HG02759 (cell line): Measurements from ENCODE around the gene DNALI1.
A peak's percentile ranks its signal among the peaks of the same experiment; 100 is the strongest.
"Not testable (repeated sequence)": the region's sequence is repeated elsewhere in the genome, so short reads cannot be mapped to it uniquely, and the experiment has no call there.

Experiments used
- ATAC-seq: cut with Tn5 transposase; IDR thresholded peaks from one replicate; pipeline ENCODE4 v1.9.1; 2021; ENCODE audit warnings: mild to moderate bottlenecking, moderate library complexity; ENCODE audit not compliant: unreplicated experiment

Gene DNALI1

DNA sequence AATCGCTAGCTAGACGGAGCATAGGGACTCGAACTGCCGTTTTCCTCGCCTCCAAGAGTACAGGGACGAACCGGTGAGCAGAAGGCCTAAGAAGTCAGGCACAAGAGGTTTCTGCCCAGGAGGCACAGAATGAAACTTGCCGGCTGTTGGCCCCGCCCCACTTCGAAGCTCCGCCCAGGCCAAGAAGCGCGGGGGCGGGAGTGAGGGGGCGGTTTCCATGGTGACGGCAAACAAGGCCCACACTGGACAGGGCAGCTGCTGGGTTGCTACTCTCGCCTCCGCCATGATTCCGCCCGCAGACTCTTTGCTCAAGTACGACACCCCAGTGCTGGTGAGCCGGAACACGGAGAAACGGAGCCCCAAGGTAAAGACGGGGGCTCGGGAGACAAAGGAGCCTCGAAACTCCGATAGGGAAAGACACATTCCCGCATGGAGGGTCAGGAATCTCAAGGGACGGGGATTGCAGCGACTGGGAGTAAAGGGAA is at the start of gene DNALI1:
Gene DNALI1, plus strand, starts transcription at position 229 of the 485 bp plus-strand sequence. Its CDS starts 55 bp downstream, at position 284.
- no peak for ATAC-seq

DNA sequence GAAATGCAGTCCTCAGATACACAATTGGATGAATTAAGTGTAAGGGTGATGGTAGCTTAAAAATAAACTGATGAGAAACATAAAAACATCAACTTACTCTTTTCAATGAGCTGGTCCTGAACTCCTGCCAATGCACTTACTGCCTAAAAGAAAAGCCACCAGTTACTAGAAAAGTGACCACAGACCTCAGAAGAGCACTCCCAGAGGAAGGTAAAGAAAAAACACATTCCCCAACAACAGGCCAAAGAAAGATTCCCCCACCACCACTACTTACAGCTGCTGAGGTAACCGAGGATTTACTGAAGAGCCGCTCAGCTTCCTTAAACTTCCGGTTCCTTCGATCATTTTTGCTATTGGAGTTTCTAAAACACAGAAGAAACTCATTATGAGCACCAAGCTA is 47.6 kb upstream of the DNALI1 start:
- ATAC-seq = no peak

DNA sequence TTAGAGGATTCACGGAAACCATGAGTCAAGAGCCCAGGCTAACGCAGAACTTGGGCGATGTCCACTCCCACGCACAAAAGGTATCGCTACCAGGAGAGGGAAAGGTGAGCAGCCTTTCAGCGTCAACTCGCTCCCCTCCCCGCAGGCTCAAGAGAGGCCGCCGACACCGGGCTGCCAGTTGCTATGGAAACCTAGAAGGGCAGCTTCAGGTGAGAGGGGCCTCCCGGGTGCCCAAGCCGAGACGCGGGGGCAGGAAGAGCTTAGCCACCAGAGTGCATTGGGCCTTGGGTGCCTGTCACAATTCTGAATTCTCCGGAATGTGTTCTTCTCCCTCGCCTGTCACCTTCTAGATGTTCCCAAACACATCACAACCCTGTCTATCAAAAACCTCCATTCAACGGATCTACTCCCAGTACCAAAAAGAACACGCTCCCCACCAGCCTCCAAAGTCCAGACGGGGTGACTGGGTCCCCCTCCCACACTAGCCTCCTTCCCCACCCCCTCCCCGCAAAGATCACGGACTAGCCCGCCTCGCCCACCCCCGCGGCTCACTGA is 42.9 kb upstream of the DNALI1 start:
- peak; percentile 41 for ATAC-seq

DNA sequence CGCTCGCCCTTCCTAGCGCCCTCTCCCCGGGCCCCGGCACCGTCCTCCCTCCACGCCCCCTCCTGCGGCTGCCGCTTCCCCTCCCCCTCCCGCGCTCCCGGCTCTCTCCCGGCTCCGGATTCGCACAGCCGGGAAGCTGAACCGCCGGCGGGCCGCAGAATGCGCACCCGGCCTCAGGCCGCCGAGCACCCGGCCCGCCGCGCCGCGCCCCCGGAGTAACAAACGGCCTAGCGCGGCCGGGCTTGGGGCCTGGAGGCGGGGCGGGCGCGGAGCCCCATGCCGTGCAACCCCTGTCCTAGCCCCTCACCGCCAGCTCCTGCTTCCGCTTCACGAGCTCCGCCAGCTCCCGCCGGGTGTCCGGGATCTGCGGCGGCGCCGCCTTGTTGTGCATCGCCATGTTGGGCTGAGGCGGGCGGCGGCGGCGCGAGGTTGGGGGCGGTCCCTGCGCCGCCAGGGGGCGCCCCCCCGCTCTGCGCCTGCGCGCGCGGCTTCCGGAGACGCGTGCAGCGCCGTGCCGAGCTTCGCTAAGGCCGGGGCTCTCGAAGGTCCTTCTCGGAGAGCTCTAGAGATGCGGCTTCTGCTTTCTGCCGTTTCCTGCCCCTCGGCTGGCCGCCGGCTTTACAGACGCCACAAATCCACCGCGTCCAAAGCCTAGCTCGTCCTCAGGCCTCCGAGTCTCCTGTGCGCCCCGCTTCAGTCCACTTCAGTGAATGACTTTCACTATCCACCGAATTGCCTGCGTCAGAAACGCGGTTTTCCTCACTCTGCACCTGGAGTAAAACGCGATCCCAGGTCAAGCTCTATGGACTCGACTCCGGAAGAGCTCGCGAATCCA is 42.2 kb upstream of the DNALI1 start, which contains the start of gene MEAF6:
Gene MEAF6, minus strand, starts transcription at position 417 of the 835 bp plus-strand sequence. Its CDS starts 20 bp downstream, at position 397.
- peak; percentile 95 for ATAC-seq

DNA sequence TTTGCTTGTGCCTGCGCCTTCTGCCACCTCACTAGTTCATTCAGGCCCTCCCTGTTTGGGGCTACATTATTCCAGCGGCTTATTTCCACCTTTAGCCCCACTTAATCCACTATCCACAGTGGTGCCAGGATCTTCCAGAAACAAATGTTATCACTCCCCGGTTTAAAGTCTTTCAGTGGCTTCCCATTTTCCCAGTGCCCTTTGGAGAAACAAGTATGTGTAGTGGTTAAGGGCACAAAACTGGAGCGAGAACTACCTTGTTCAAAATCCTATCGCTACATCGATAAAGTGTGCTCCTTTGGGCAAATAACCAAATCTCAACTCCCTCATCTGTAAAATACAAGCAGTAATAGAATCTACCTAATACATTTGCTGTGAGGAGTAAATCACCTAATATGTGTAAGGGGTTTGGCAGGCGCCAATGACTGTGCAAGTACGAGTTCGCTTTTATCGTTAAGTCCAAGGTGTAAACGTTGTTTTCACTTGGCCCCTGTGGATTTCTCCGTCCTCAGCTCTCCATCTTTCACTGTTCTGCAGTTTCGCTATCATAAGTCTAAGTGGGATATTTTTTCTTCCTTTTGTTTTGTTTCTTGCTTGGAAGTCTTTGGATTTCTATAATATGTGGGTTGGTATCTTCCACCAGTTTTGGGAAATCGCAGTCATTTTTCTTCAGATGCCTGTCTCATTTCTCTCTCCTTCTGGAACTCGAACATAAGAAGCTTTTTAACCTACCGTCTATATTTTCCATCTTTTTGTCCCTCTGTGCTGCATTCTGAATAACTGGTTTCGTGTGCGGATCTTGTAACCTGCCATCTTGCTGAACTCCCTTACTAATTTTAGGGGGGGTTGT is 41.3 kb upstream of the DNALI1 start:
- no peak for ATAC-seq

DNA sequence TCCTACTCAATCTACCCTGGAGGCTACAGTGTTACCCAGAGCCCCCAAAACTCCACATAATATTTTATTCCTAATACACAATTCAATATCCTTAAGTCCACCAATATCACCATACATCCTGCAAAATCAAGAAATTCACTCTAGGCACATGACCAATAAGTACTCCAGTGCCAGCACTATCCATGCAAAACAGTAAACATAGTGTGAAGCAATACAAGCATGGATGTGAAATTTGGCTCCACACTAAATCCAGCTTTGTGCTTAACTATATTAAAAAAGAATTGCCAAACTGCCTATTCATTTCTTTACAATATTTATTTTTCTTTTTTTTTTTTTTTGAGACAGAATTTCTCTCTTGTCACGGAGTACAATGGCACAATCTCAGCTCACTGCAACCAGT is 39.2 kb upstream of the DNALI1 start:
- no peak for ATAC-seq

DNA sequence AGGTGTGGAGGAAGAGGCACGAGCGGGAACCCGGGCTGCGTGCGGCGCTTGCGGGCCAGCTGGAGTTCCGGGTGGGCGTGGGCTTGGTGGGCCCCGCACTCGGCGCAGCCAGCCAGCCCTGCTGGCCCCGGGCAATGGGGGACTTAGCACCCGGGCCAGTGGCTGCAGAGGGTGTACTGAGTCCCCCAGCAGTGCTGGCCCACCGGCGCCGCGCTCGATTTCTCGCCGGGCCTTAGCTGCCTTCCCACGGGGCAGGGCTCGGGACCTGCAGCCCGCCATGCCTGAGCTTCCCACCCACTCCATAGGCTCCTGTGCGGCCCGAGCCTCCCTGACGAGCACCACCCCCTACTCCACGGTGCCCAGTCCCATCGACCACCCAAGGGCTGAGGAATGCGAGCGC is 38.5 kb upstream of the DNALI1 start:
- ATAC-seq = not testable (repeated sequence)

DNA sequence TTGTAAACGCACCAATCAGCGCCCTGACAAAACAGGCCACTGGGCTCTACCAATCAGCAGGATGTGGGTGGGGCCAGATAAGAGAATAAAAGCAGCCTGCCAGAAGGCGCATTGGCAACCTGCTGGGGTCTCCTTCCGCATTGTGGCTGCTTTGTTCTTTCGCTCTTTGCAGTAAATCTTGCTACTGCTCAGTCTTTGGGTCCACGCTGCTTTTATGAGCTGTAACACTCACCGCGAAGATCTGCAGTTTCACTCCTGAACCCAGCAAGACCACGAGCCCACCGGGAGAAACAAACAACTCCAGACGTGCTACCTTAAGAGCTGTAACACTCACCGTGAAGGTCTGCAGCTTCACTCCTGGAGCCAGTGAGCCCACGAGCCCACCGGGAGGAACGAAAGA is 37.8 kb upstream of the DNALI1 start:
- ATAC-seq = not testable (repeated sequence)

DNA sequence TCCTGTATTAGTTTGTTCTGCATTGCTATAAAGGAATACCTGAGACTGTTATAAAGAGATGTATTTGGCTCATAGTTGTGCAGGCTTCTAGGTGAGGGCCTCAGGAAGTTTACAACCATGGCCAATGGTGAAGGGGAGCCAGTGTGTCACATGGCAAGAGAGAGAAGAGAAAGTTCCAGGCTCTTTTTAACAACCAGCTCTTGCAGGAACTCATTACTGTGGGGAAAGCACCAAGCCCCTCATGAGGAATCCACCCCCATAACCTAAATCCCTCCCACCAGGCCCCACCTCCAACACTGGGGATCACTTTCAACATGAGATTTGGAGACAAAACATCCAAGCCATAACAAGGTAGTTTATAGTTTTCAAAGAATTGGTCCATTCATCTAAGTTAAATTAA is 37.1 kb upstream of the DNALI1 start:
- no peak for ATAC-seq

DNA sequence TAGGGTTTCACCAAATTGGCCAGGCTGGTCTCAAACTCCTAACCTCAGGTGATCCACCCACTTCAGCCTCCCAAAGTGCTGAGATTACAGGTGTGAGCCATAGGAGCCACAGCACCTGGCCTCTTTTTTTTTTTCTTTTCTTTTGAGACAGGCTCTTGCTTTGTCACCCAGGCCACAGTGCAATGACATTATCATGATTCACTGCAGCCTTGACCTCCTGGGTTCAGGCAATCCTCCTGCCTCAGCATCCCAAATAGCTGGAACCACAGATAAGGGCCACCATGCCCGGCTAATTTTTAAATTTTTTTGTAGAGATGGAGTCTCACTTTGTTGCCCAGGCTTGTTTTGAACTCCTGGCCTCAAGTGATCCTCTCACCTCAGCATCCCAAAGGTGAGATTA is 26.9 kb upstream of the DNALI1 start:
- ATAC-seq = not testable (repeated sequence)

DNA sequence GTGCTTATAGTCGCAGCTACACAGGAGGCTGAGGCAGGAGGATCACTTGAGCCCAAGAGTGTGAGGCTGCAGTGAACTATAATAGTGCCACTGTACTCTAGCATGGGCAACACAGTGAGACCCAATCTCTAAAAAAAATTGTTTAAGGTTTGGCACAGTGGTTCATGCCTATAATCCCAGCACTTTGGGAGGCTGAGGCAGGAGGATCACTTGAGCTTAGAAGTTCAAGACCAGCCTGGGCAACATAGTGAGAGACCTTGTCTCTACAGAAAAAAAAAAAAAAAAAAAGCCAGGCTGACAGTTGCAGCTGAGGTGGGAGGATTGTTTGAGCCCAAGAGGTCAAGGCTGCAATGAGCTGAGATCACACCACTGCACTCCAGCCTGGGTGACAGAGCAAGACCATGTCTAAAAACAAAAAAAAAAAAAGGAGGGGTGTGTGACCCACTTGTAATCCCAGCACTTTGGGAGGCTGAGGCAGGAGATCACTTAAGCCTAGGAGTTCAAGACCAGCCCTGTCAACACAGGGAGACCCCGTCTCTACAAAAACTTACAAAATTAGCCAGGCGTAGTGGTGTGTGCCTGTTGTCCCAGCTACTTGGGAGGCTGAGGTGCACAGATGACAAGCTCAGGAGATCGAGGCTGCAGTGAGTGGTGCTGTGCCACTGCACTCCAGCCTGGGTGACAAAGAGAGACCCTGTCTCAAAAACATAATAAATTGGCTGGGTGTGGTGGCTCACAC is 24.2 kb upstream of the DNALI1 start:
- not testable (repeated sequence) for ATAC-seq

DNA sequence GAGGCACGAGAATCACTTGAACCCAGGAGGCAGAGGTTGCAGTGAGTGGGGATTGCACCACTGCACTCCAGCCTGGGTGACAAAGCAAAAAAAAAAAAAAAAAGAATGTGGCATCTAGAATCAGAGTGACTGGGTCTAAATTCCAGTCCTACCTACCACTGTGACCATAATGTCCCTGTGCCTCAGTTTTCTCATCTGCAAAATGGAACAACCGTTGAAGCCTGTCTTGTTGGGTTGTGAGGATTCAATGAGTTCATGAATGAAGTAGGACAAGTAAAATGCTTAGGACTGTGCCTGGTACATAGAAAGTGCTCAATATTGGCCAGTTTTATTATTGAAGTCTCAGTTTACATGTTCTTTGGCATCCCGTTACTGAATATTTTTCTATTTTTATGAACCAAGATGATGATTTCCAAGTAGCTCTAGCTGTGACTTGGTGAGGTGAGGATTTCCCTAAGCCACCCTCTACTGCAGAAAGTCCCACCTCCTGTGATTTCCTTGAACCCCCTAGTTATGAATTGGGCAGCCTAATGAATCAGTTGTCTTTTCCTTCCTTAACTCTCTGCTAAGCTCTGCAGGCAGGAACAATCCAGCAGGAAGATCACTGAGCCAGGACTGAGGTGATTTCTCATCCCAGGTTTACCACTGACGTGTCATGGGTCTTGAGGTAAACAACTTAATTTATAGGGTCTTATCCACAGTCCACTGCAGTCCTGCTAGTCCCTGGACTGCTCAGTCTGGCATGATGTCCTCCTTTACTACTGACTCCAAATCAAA is 23.2 kb upstream of the DNALI1 start:
- ATAC-seq = no peak

DNA sequence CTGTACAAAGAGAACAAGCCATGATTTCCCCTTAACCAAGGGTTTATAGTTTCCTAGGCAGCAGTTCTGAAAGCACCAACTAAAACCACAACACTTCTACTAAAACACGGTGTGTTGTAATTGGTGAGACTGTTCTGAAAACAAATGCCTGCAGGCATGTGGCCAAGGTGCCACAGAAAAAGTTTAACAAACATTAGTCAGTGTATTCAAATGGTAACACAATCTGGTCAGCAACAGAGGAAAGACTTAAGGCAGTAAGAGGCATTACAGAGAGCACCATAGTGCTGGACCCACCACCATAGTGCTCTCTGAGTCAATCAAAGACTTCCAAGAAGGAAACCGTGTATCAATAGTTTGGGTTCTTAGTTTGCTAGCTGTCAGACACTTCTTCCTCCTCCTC is 19.4 kb upstream of the DNALI1 start:
- ATAC-seq = no peak

DNA sequence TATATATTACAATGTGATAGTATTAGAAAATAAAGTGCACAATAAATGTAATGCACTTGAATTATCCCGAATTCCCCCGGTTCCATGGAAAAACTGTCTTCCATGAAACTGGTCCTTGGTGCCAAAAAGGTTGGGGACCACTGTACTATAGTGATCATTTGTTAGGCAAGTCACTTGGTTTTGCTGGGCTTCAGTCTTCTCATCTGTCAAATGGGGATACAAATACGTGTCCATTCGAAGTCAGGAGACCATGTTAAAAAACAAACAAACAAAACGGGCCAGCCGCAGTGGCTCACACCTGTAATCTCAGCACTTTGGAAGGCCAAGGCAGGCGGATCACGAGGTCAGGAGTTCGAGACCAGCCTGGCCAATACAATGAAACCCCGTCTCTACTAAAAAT is 17.6 kb upstream of the DNALI1 start:
- not testable (repeated sequence) for ATAC-seq

DNA sequence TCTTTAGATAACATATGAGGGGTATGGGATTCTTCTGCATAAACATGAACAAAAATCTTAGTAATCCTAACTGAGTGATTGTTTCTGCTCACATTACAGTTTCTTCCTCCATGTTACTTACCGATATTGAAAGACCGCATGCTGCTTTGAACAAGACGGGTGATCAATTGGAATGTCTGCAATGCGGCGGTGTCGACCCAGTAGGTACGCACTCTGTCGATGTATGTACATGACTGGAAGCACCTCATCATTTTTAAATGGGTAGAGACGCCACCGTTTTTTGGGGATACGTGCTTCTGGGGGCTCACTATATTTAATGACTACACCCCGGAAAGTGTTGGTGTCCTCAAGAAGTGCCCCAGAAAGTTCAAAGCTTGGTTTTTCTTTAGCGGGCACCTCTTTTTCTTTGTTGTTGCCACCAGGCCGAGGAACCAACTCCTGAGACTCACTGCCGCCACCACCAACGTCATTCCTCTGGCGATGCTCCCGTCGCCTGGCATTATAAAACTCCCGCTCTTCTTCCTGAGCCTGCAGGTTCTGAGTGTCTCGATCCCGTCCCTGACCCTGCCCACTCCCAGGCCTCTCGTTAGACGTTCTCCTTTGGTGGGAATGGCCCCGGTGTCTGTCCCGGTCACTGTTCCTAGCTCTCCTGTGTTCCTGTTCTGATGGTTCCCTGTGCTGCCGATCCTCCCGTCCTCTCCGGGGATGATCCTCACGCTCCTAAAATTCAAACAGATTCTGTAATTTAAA is 16.5 kb upstream of the DNALI1 start:
- no peak for ATAC-seq

DNA sequence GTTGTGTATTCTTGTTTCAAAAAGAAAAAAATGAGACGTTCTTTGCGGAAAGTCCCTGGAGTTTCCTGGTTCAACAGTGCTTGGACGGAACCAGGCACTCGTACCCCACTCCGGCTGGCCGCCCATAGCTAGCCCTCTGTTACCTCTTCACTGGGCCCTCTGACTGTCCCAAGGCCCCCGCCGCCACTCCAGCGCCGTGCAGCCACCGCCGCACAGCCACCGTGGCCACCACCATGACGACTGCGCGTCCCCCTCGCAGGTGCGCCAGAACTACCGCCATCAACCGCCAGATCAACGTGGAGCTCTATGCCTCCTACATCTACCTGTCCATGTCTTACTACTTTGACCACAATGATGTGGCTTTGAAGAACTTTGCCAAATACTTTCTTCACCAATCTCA is 12.2 kb upstream of the DNALI1 start:
- no peak for ATAC-seq

DNA sequence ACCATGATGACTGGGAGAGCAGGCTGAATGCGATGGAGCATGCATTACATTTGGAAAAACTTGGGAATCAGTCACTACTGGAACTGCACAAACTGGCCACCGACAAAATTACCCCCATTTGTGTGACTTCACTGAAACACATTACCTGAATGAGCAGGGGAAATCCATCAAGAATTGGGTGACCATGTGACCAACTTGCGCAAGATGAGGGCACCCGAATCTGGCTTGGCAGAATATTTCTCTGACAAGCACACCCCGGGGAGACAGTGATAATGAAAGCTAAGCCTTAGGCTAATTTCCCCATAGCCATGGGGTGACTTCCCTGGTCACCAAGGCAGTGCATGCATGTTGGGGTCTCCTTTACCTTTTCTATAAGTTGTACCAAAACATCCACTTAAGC is 11.7 kb upstream of the DNALI1 start:
- no peak for ATAC-seq

DNA sequence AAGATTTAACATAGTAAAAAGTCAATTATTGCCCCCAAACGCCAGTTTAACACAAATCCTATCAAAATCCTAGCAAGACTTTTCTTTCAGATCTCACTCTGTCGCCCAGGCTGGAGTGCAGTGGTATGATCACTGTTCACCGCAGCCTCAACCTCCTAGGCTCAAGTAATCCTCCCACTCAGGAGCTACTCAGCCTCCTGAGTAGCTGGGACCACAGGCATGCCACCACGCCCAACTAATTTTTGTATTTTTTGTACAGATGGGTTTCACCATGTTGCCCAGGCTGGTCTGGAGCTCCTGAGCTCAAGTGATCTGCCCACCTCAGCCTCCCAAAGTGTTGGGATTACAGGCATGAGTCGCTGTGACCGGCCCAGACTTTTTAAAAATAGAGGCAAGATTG is 7.4 kb upstream of the DNALI1 start:
- ATAC-seq = no peak

DNA sequence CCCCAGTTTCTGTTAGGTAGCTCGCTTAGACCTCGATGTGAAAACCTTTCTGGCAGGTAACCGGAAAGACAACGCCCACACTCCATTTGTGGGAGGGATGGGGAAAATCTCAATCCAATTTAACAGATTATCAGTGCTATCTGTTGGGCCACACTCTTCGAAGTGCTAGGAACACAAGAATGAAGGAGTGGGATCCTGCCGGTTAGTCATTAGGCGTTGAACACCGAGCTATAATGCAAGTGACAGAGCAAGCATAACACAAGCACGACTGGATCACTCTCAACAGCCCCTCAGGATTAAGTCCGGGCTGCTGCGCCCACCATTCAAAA is 3.2 kb upstream of the DNALI1 start:
- ATAC-seq = no peak
